BLaER1 (cell line): ENCODE results near the gene FEM1C.

Experiments used
- H3K27ac ChIP-seq: shearing (Covaris generic); formaldehyde crosslinking; 2 replicates; pipeline ENCODE4 v1.8.1; 2022
- H3K27me3 ChIP-seq: shearing (Covaris generic); formaldehyde crosslinking; 2 replicates; pipeline ENCODE4 v1.8.1; 2022
- H3K36me3 ChIP-seq: shearing (Covaris generic); formaldehyde crosslinking; 2 replicates; pipeline ENCODE4 v1.8.1; 2022
- H3K4me1 ChIP-seq: shearing (Covaris generic); formaldehyde crosslinking; 2 replicates; pipeline ENCODE4 v1.8.1; 2022
- H3K4me2 ChIP-seq: shearing (Covaris generic); formaldehyde crosslinking; 2 replicates; pipeline ENCODE4 v1.8.1; 2022
- H3K4me3 ChIP-seq: shearing (Covaris generic); formaldehyde crosslinking; 2 replicates; pipeline ENCODE4 v1.8.1; 2022
- H3K9ac ChIP-seq: shearing (Covaris generic); formaldehyde crosslinking; 2 replicates; pipeline ENCODE4 v1.8.1; 2022
- H3K9me3 ChIP-seq: shearing (Covaris generic); formaldehyde crosslinking; 2 replicates; pipeline ENCODE4 v1.8.1; 2022
- H4K20me1 ChIP-seq: shearing (Covaris generic); formaldehyde crosslinking; 2 replicates; pipeline ENCODE4 v1.8.1; 2022
- Cebpa-rat ChIP-seq: shearing (Covaris generic); IDR thresholded peaks from 2 replicates; pipeline ENCODE4 v1.8.1; 2022

Gene FEM1C

DNA sequence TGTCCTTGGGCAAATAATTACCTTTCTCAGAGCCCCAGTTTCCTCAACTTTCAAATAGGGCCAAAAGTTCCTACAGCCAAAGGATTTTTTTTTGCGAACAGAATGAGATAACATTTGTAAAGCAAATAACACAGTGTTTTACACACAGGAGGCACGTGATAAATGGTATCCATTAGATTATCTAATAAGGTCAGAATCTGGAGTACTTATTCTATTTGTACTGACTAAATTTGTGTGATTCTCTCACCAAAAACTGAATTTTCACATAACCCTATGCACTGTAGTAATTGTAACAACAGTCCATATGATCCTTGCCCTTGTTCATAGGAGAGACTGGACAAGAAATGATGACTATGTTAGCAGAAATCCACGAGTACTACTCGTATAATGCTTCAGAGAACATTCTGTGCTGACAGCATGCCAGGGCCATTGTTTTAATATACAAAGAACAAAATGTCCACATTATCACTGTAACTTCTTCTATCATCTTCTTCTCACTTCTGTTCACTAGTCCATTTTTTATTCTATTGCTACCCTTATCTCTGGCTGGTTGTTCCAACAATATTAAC, 13.9 kb upstream of the FEM1C start:
- H3K4me2 ChIP-seq, result no peak overlapping the region
- TF ChIP-seq Cebpa-rat, result no peak
- no peaks in the 10 kb centered on the region for H3K4me1 ChIP-seq
- H3K9me3 ChIP-seq, result peaks cover 4% of the 10 kb centered on the region; the same call in 1 of the 2 replicates
- no peak overlapping the region for H3K4me3 ChIP-seq
- H3K36me3 ChIP-seq, result no peaks in the 10 kb centered on the region
- no peak overlapping the region for H3K9ac ChIP-seq
- H4K20me1 ChIP-seq, result no peaks in the 10 kb centered on the region
- no peak overlapping the region for H3K27ac ChIP-seq
- H3K27me3 ChIP-seq, result no peaks in the 10 kb centered on the region

DNA sequence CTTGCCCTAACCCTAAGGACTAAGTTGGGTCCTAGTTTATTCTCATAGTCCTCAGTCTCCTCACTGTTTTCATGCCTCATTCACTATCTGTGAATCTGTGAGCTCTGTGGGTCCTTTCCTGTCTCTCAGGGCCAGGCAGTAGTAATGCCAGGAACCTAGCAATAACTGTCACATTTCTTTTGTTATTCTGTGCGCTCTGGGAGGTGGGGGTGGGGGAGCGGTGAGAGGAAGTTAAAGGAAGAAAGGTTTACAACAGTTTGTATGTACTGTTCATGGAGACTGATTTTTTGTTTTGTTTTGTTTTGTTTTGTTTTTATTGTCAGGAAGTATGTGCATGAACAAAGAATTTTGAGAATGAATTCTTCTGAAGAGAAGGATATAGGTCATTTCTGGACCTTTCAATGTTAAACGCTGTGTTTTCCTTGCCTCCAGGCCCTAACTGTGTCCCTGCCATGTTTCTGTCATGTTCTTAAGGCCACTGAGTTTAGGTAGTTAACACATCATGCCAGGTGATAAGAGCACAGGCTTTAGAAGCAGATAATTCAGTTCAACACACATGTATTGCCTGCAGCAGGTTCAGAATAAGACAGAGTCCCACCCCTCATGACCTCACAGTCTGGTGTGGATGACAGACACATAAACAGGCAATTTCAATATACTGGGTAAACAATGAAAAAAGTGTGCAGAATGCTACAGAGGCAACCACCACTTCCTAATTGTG, 13.3 kb upstream of the FEM1C start:
- Histone ChIP-seq H4K20me1 (no peaks in the 10 kb centered on the region), H3K9ac (no peak overlapping the region), H3K4me3 (no peak overlapping the region), H3K4me1 (no peaks in the 10 kb centered on the region), H3K9me3 (peaks cover 4% of the 10 kb centered on the region; the same call in 1 of the 2 replicates), H3K4me2 (no peak overlapping the region), H3K27me3 (no peaks in the 10 kb centered on the region), H3K27ac (no peak overlapping the region), H3K36me3 (no peaks in the 10 kb centered on the region)
- TF ChIP-seq Cebpa-rat, result no peak

DNA sequence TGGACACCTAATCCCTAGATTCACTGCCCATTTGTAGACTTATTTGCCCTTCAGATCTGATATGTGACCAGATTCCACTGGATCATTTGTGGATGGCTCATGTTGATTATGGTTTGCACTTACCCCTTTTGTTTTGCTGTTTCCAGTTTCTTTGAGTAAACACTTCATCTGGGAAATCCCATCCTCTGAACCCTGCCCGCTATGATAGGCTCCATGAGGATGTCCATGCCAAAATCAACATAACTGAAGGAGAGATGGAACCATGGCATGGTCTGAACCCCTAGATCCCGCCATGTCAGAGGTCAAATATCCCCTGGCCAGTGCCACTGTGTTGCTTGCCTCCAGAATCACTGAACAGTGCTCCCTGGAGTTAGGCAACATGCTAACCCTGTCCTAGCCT, 11.7 kb upstream of the FEM1C start:
- peaks cover 1% of the 10 kb centered on the region; the same call in 1 of the 2 replicates for H3K9me3 ChIP-seq
- no peaks in the 10 kb centered on the region for H3K4me1 ChIP-seq
- TF ChIP-seq Cebpa-rat, result no peak
- no peak overlapping the region for H3K4me3 ChIP-seq
- no peaks in the 10 kb centered on the region for H4K20me1 ChIP-seq
- no peak overlapping the region for H3K4me2 ChIP-seq
- no peak overlapping the region for H3K9ac ChIP-seq
- no peaks in the 10 kb centered on the region for H3K27me3 ChIP-seq
- no peaks in the 10 kb centered on the region for H3K36me3 ChIP-seq
- H3K27ac ChIP-seq, result no peak overlapping the region

DNA sequence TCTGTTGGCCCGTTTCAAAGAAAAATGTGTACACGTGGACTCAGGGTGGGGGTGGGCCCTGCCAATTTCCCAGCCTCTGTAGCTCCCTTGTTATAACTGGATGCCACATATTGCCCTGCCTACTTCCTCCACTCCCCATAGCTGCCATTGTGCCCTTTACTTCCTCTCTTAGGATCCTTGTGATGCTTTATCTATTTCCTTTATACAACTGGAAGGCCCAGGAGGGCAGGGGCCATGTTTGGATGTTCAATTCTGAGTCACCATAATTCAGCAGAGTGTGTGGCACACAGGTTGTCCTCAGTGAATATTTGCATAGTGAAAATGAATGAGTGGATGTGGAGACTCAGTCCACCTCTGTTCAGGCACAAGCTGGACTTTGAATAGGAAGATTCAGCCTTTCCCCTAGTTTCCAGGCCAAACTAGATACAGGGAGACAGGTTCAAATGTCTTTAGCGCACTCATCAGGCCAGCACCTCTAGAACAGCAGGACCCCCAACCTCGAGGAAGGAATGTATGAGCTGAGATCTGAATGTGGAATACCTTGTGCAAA, 10.6 kb upstream of the FEM1C start:
- Histone ChIP-seq H3K27me3 (no peaks in the 10 kb centered on the region), H3K27ac (no peak overlapping the region), H3K9me3 (no peaks in the 10 kb centered on the region), H4K20me1 (no peaks in the 10 kb centered on the region), H3K9ac (no peak overlapping the region), H3K4me3 (no peak overlapping the region), H3K36me3 (no peaks in the 10 kb centered on the region), H3K4me1 (no peaks in the 10 kb centered on the region), H3K4me2 (no peak overlapping the region)
- no peak for TF ChIP-seq Cebpa-rat

DNA sequence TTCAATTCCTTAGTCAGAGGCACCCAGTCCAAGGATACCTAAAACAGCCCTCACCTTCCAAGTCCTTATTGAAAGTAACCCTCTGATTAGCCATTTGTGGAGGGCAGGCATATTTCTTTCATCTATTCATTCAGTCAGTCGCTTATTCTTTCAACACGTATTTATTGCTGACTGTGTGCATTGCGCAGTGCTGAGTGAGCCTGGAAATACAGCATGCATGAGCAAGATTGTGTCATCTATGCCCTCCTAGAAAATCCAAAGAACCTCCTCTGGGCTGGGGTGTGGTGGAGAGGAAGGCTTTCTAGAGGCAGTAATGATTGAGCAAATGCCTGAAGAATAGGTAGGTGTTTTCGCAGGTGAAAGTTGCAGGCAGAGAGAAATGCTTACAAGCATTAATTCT, 8.5 kb upstream of the FEM1C start:
- Histone ChIP-seq H3K9me3 (no peaks in the 10 kb centered on the region), H3K4me3 (no peak overlapping the region), H3K27me3 (no peaks in the 10 kb centered on the region), H3K4me2 (no peak overlapping the region), H3K27ac (no peak overlapping the region), H3K4me1 (no peaks in the 10 kb centered on the region), H3K9ac (no peak overlapping the region), H4K20me1 (no peaks in the 10 kb centered on the region), H3K36me3 (no peaks in the 10 kb centered on the region)
- no peak for TF ChIP-seq Cebpa-rat

DNA sequence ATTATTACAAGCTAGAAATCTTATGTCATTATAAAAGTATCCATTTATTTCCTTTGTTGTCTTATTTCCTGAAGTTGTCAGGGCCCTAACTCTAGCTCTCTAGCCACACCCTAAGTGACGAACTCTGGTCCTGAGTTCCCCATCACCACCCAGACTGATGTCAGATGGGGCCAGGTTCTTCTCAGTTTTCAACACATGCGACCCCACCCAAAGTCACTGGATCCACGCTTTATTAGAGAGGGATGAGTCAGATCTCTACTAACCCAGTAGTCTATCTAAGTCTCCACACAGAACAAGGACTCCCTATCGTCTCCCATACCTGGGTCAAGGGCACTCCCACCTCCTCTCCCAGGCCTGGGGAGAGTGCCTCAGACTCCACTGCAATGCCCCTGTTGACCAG, 6.8 kb upstream of the FEM1C start:
- no peaks in the 10 kb centered on the region for H3K4me1 ChIP-seq
- TF ChIP-seq Cebpa-rat, result no peak
- peaks cover 10% of the 10 kb centered on the region for H3K9me3 ChIP-seq
- H4K20me1 ChIP-seq, result no peaks in the 10 kb centered on the region
- H3K36me3 ChIP-seq, result no peaks in the 10 kb centered on the region
- no peak overlapping the region for H3K4me2 ChIP-seq
- H3K9ac ChIP-seq, result no peak overlapping the region
- no peak overlapping the region for H3K27ac ChIP-seq
- no peak overlapping the region for H3K4me3 ChIP-seq
- no peaks in the 10 kb centered on the region for H3K27me3 ChIP-seq

DNA sequence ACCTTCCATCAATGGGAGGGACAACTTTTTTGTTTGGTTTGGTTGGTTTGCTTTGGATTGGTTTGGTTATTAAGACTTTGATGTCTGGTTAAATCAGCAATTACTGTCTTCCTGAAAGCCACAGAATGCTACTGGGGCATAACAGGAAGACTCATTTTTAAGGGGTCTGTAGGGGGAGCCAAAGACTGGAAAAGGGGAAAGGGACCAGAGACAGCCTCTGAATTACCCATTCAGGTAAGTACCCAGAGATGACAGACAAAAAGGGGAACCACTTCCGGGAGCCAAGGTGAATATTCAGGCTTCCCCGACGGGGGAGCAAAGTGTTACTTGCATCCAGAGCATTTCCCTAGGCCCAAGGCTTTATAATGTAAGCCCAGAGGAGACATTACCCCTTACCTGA, 4.6 kb upstream of the FEM1C start:
- TF ChIP-seq Cebpa-rat, result no peak
- H3K36me3 ChIP-seq, result no peaks in the 10 kb centered on the region

DNA sequence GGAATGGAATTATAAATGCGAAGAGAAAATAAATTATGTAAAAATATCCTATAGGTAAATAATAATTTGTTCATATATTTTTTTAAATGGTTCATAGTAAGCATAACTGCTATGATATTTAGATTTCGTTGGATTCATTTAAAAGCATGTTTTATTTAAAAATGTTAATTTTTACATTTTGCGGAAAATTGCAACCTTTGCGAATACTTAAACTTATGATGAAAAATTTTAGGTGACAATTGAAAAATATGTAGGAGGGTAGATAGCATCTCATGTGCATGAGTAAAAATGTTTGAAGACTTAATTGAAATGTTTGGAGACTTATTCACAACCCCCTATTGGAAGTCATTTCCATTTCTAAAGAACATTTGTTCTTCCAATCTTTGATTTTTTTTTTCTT, 4.1 kb upstream of the FEM1C start:
- TF ChIP-seq Cebpa-rat, result no peak
- H3K9me3 ChIP-seq, result peaks cover 25% of the 10 kb centered on the region

More for the DNA sequence above, 4.6 kb upstream of the FEM1C start:
- Histone ChIP-seq H4K20me1 (no peaks in the 10 kb centered on the region), H3K4me3 (no peak overlapping the region), H3K4me2 (no peak overlapping the region), H3K27ac (no peak overlapping the region), H3K9ac (no peak overlapping the region), H3K27me3 (no peaks in the 10 kb centered on the region), H3K9me3 (peaks cover 25% of the 10 kb centered on the region), H3K4me1 (no peaks in the 10 kb centered on the region)

DNA sequence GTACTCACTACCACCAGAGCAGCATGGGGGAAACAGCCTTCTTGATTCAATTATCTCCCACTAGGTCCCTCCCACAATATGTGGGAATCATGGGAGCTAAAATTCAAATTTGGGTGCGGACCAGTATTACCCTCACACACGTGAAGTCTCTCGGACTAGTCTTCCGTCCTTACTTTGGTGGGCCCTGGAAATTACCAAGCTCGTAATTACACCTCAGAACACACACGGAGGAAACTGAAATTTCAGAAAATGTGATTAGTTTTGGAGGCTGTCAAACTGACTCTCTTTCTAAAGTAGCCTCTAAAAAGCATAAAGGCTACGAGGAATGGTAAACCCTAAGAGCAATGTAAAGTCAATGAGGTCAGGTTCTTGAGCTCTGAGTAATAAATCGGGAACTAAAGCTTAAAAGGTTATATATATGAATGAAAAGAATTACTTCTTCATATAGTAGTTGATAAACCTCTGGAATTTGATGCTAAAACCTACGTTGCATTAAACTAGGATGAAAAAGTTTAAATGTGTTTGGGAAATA, 842 bp upstream of the FEM1C start:
- peak overlapping the region; percentile 36 for H3K27ac ChIP-seq
- H3K9ac ChIP-seq, result peak overlapping the region; percentile 44; the same call in 1 of the 2 replicates

More for the DNA sequence above, 4.1 kb upstream of the FEM1C start:
- Histone ChIP-seq H3K4me2 (no peak overlapping the region), H3K4me3 (no peak overlapping the region), H3K4me1 (no peaks in the 10 kb centered on the region), H3K27me3 (no peaks in the 10 kb centered on the region), H3K36me3 (no peaks in the 10 kb centered on the region), H4K20me1 (0 out of 2 replicates have a peak, but pooled peaks cover 2% of the 10 kb centered on the region), H3K27ac (no peak overlapping the region), H3K9ac (no peak overlapping the region)

DNA sequence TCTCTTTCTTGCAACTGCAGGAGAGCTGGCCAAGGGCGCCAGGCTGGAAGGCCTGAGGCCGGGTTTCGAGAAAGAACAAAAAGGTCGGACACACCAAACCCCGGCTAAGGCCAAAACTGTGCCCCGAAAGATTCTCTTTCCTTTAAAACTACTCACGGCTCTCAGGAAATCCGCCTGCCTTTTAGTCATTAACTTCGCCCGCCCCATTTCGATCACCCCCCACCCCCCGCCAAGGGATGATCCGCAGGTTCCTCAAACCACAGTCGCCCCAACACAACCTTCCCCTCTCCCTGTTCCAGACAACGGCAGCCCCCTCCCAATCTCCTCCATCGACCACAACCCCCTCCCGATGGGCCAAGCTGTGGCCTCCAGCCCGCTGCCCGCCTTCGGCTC, 536 bp downstream of the FEM1C start:
- Histone ChIP-seq H3K27ac (peak overlapping the region; percentile 95), H3K4me1 (peaks cover 28% of the 10 kb centered on the region), H3K9me3 (peaks cover 31% of the 10 kb centered on the region), H3K36me3 (peaks cover 21% of the 10 kb centered on the region), H3K9ac (peak overlapping the region; percentile 97), H3K4me2 (peak overlapping the region; percentile 96), H3K4me3 (peak overlapping the region; percentile 97), H4K20me1 (peaks cover 48% of the 10 kb centered on the region), H3K27me3 (no peaks in the 10 kb centered on the region)
- TF ChIP-seq Cebpa-rat, result no peak

More for the DNA sequence above, 842 bp upstream of the FEM1C start:
- peaks cover 23% of the 10 kb centered on the region for H3K4me1 ChIP-seq
- H3K27me3 ChIP-seq, result no peaks in the 10 kb centered on the region
- H4K20me1 ChIP-seq, result peaks cover 34% of the 10 kb centered on the region
- peak overlapping the region; percentile 97 for H3K4me3 ChIP-seq
- peaks cover 7% of the 10 kb centered on the region; the same call in 1 of the 2 replicates for H3K36me3 ChIP-seq
- H3K4me2 ChIP-seq, result peak overlapping the region; percentile 40; the same call in 1 of the 2 replicates
- peaks cover 25% of the 10 kb centered on the region for H3K9me3 ChIP-seq
- no peak for TF ChIP-seq Cebpa-rat
